ENCODE data around the gene ECM1. TPM values are rescaled to one million over a fixed set of nuclear protein-coding genes. Genes with fewer than 3 reads are reported as not detected.

Gene ECM1
- total and polyA plus RNA-seq, 2 of the 8 experiments (the other 6 are each of a cell fraction or from before 2014, with no cell fraction given): 0.95 to 0.98 TPM

GRCh38 chr1:150516050-150516591, 8.2 kb downstream of the ECM1 start:
- Histone ChIP-seq H3K4me1 (replicated peaks in 1 of 4; ENCODE audit: control insufficient read depth in 3 of 4, insufficient read depth in 4 of 4, low read length in 3 of 4) (peaks cover 0 to 4% (median 3%) of the 10 kb centered on the region in 4 experiments; a peak in 5 of 7 replicates), H2BK15ac (ENCODE audit: low read length) (no peak overlapping the region; the same call in 1 of the 2 replicates), H2BK5ac (ENCODE audit: low read depth, low read length) (no peak overlapping the region), H3K23ac (ENCODE audit: insufficient read length) (no peak overlapping the region), H3K23me2 (ENCODE audit: low read depth, low read length) (peaks cover 5% of the 10 kb centered on the region), H2BK12ac (ENCODE audit: low read depth, low read length) (peak overlapping the region; percentile 84; the same call in 1 of the 2 replicates), H3K9me3 (ENCODE audit: insufficient read depth in 2 of 2, low read depth in 1 of 2, low read length in 1 of 2) (no peaks in the 10 kb centered on the region), H3K27me3 (replicated peaks in 1 of 4; ENCODE audit: control insufficient read depth in 3 of 4, extremely low read depth in 1 of 4, insufficient read depth in 3 of 4, low read length in 3 of 4) (no peaks in the 10 kb centered on the region; a peak in 1 of 7 replicates), H3K79me2 (ENCODE audit: control insufficient read depth in 1 of 2, insufficient read depth in 2 of 2, low read length in 2 of 2) (no peaks in the 10 kb centered on the region), H2AK5ac (ENCODE audit: low read depth, low read length) (no peak overlapping the region), H3K27ac (ENCODE audit: low read depth, low read length) (no peak overlapping the region), H3K4me2 (ENCODE audit: insufficient read depth in 1 of 2, low read depth in 2 of 2, low read length in 2 of 2) (peak overlapping the region; percentile 88 to 91), H2AFZ (ENCODE audit: low read length) (peak overlapping the region; percentile 54; the same call in 1 of the 2 replicates), H3K36me3 (ENCODE audit: control insufficient read depth in 2 of 4, insufficient read depth in 4 of 4, low read length in 3 of 4) (no peaks in the 10 kb centered on the region), H2BK120ac (replicated peaks; ENCODE audit: low read depth, low read length) (no peak overlapping the region), H3K9ac (replicated peaks in 1 of 4; ENCODE audit: extremely low read depth in 1 of 4, low read depth in 3 of 4, low read length in 3 of 4) (peak overlapping the region in 1 of 4 experiments; percentile 41; a peak in 3 of 7 replicates), H3K18ac (ENCODE audit: extremely low read depth, low read length) (no peak overlapping the region; the same call in 1 of the 2 replicates), H4K20me1 (replicated peaks in 1 of 2; ENCODE audit: control insufficient read depth in 1 of 2, insufficient read depth in 2 of 2, low read length in 2 of 2) (no peaks in the 10 kb centered on the region), H3K14ac (ENCODE audit: insufficient read length) (no peak overlapping the region), H3K79me1 (ENCODE audit: low read depth, low read length) (no peaks in the 10 kb centered on the region), H2BK20ac (ENCODE audit: low read length) (no peak overlapping the region), H3K4me3 (ENCODE audit: extremely low read depth in 1 of 4, insufficient read depth in 2 of 4, low read depth in 3 of 4, low read length in 4 of 4) (peak overlapping the region; percentile 72 to 91 (median 76)), H4K5ac (ENCODE audit: insufficient read length, low read depth, low read length) (no peak overlapping the region), H4K8ac (ENCODE audit: extremely low read depth, insufficient read depth, low read length) (no peak overlapping the region; the same call in 1 of the 2 replicates), H3K56ac (replicated peaks; ENCODE audit: insufficient read length, low read depth, low read length) (no peak overlapping the region), H3K4ac (replicated peaks; ENCODE audit: insufficient read length, low read depth, low read length) (no peak overlapping the region), H4K91ac (replicated peaks; ENCODE audit: insufficient read length, low read length) (no peak overlapping the region)
- no peak for TF ChIP-seq SP4 (IDR thresholded peaks at IDR 0.05; ENCODE audit: low read length)
- TF ChIP-seq KDM1A (IDR thresholded peaks at IDR 0.05; ENCODE audit: borderline replicate concordance, low read length): 0 out of 2 replicates have a peak, but pooled peaks have one; percentile 31
- DNase-seq (ENCODE audit: low read depth in 1 of 2, low spot score in 2 of 2) (no peak), FAIRE-seq (no peak)
- POLR2A ChIA-PET (ENCODE audit: partially characterized antibody): interaction anchor here (0.5 to 2.4 kb wide), 14 partner anchors 9 to 421 kb away, joined by 3 to 10 read pairs (median 6); partner anchors contain the start of genes ADAMTSL4, APH1A, MCL1 and RPRD2
- WGBS, 2 experiments (ENCODE audit: extremely low coverage in 1 of 2, insufficient coverage in 1 of 2, insufficient read length in 1 of 2, insufficient replicate concordance in 2 of 2, low coverage in 1 of 2, low lambda C conversion rate in 2 of 2, missing lambda C conversion rate in 1 of 2): 22% methylated on average over 12 of the region's 19 CpGs; no CpG with 5 or more reads in 1 of the 2 experiments
- CTCF ChIA-PET (ENCODE audit: partially characterized antibody): interaction anchor here (0.6 to 22.4 kb wide), 13 partner anchors 17 to 268 kb away, joined by 3 to 253 read pairs (median 3); no protein-coding TSS in a partner anchor
